ENCODE results near the gene CCDC186. TPM values are rescaled to one million over a fixed set of nuclear protein-coding genes. Genes with fewer than 3 reads are reported as not detected.

The CCDC186 gene
- total RNA-seq, result 14.8 TPM in 2 replicates

GRCh38 chr10:114173921-114174694 lies at the start of gene CCDC186:
TSS of gene CCDC186 (minus strand) at chr10:114174203. CDS start at chr10:114163268, 10,935 bp downstream.

DNA sequence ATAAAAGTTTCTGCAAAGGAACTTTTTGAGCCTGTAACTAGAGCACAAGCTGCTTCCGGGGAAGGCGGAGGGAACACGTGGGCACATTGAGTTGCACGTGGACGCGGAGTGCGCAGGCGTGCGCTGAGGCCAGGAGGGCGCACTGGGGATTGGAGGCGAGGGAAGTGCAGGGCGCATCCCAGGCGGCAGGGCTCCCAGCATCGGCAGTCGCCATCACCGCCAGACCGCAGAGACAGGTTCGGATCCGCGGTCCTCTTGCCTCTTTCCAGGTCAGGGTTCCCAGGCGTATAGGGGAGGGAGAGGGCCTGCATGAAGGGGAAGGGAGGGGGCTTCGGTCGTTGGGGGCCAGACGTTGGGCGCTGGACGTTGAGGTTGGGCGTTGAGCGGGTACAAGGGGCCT lies 5.1 kb upstream of the CCDC186 start, which contains the start of gene TDRD1:
Gene TDRD1, plus strand, starts transcription at position 206 of the 400 bp plus-strand sequence. CDS start 8,479 bp downstream, outside the sequence.

Small RNA genes lying within 50 kb of the gene (small RNA-seq; reads per million reads assigned to genes)
- gene RF02277, result not detected
- not detected for gene RNU6-709P

Other genes with a start within 250 kb of the CCDC186 start
- not detected in 2 replicates for gene ADRB1, start 130.3 kb downstream of the CCDC186 start, total RNA-seq
- 3.3 and 4.7 TPM in 2 replicates for gene TDRD1, start 5.2 kb upstream of the CCDC186 start, total RNA-seq
- gene VWA2, start 65.1 kb upstream of the CCDC186 start, total RNA-seq, result 0.16 TPM in 1 of 2 replicates, not detected in the other
- 0.49 and 1.8 TPM in 2 replicates for gene AFAP1L2, start 230.3 kb upstream of the CCDC186 start, total RNA-seq